ENCODE results near the gene AMDHD1. TPM values are rescaled to one million over a fixed set of nuclear protein-coding genes. Genes with fewer than 3 reads are reported as not detected.

AMDHD1 gene
- total and polyA plus RNA-seq, 8 donors, result 0.23 to 0.37 TPM; not detected in 6

DNA sequence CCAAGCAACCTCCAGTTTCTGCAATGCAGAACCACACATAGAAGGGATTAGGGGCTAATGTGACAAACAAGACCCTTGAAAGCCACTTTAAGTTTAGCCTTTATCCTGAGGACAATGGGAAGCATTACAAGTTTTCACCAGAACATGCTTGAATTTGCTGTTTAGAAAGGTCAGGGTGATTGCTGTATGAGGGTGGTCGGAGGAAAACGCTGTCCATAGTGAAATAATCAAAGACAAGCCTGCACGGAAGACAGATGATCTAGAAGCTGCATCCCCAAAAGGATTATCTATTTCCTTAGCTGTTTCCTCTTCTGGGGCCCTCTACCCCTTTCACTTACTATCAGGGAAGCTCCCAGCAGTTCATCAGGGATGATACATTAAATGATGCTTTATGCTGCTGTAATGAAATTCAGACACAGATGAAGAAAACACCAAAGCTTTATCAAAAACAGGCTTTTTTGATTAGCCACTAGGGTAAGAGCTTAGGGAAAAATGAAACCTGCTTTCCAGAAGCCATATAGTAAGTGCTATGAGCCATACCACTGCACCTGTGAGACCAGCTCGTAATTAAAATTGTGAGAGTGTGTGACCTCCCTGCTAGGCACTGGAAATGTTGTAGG, 46.5 kb downstream of the AMDHD1 start:
- no peaks in the 10 kb centered on the region for H3K36me3 ChIP-seq
- intact Hi-C loops (cut with DNase I; ENCODE audit: low total_unique reads), result no loop called here
- no peaks in the 10 kb centered on the region for H3K27me3 ChIP-seq
- no peak for DNase-seq
- no peak for TF ChIP-seq EP300 (IDR thresholded peaks at IDR 0.05)
- 53 to 77% (median 64%) methylated on average over 4 of the region's 4 CpGs for WGBS, 5 donors
- H3K4me3 ChIP-seq, result no peak overlapping the region
- H3K27ac ChIP-seq, result no peak overlapping the region
- H3K4me1 ChIP-seq, result no peaks in the 10 kb centered on the region
- no peaks in the 10 kb centered on the region for H3K9me3 ChIP-seq

DNA sequence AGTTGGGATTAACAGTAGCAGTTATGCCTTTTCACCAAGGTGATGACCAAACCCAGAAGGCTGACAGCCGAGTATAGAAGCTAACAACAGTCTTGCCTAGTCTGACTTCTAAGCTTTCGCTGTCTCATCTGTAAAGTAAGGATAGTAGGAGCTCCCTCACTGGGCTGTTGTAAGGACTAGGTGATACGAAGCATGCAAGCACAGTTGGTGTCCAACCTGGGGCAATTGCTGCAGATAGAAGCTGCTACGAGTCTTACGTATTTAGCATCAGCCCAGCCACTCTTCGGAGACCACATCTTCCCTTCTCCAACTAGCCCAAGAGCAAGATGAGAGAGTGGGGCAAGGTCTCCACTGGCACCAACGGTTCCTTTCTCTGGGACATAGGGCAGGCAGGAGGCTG, 47.0 kb downstream of the AMDHD1 start:
- Histone ChIP-seq H3K27me3 (no peaks in the 10 kb centered on the region), H3K4me3 (no peak overlapping the region), H3K36me3 (peaks cover 0 to under 1% (median 0%) of the 10 kb centered on the region in 4 donors), H3K9me3 (no peaks in the 10 kb centered on the region), H3K27ac (no peak overlapping the region), H3K4me1 (no peaks in the 10 kb centered on the region)
- intact Hi-C loops (cut with DNase I; ENCODE audit: low total_unique reads), result no loop called here
- TF ChIP-seq EP300 (IDR thresholded peaks at IDR 0.05) (no peak), POLR2AphosphoS5 (IDR thresholded peaks at IDR 0.05) (no peak), POLR2A (IDR thresholded peaks at IDR 0.05) (no peak)
- TF ChIP-seq, protein P1, sequence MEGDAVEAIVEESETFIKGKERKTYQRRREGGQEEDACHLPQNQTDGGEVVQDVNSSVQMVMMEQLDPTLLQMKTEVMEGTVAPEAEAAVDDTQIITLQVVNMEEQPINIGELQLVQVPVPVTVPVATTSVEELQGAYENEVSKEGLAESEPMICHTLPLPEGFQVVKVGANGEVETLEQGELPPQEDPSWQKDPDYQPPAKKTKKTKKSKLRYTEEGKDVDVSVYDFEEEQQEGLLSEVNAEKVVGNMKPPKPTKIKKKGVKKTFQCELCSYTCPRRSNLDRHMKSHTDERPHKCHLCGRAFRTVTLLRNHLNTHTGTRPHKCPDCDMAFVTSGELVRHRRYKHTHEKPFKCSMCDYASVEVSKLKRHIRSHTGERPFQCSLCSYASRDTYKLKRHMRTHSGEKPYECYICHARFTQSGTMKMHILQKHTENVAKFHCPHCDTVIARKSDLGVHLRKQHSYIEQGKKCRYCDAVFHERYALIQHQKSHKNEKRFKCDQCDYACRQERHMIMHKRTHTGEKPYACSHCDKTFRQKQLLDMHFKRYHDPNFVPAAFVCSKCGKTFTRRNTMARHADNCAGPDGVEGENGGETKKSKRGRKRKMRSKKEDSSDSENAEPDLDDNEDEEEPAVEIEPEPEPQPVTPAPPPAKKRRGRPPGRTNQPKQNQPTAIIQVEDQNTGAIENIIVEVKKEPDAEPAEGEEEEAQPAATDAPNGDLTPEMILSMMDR (IDR thresholded peaks at IDR 0.05), result no peak
- no peak for DNase-seq
- 75 to 91% (median 86%) methylated on average over 7 of the region's 7 CpGs for WGBS, 5 donors

DNA sequence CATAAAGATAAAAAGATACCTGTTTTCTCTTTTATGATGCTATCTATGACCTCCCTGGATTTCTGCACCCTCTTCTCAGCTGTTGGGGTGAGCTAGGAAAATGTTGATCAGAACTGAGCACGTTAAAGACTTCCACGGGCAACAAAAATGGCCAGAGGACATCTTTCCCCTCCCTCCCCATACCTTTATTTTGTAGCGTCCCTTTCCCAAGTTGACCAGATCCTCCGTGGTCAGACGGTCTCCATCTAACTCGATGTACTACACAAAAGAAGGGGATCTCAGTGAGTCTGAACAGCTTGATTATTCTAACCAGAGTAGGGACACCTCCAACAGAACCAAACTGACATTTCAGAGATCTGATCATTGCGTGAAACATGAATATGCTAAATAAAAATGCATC, 50.8 kb downstream of the AMDHD1 start:
- intact Hi-C loops (cut with DNase I; ENCODE audit: low total_unique reads), result no loop called here
- 91 to 97% (median 95%) methylated on average over 7 of the region's 7 CpGs for WGBS, 5 donors

DNA sequence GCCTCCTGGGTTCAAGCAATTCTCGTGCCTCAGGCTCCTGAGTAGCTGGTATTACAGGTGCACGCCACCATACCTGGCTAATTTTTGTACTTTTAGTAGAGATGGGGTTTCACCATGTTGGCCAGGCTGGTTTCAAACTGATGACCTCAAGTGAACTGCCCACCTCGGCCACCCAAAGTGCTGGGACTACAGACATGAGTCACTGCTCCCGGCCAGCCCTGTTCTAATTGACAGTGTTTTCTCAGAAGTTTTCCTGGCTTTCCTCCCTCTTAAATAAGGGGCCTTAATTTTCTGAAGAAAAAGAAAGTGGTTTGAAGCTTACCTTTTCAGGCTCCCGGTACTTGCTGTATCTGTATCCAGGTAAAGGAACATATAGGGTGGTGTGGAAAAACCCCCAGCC, 51.3 kb downstream of the AMDHD1 start:
- peaks cover 0 to 14% (median 2%) of the 10 kb centered on the region in 4 donors for H3K36me3 ChIP-seq
- TF ChIP-seq, protein P1 (IDR thresholded peaks at IDR 0.05), result no peak
- no peak for TF ChIP-seq EP300 (IDR thresholded peaks at IDR 0.05)
- no peaks in the 10 kb centered on the region for H3K27me3 ChIP-seq
- intact Hi-C loops (cut with DNase I; ENCODE audit: low total_unique reads), result no loop called here
- no peak overlapping the region for H3K27ac ChIP-seq
- H3K9me3 ChIP-seq, result no peaks in the 10 kb centered on the region
- H3K4me1 ChIP-seq, result peaks cover 0 to 15% (median 3%) of the 10 kb centered on the region in 4 donors
- H3K4me3 ChIP-seq, result peak overlapping the region in 1 of 4 donors; percentile 12
- no peak for DNase-seq
- WGBS, 5 donors, result 66 to 94% (median 83%) methylated on average over 5 of the region's 5 CpGs

More for the DNA sequence above, 50.8 kb downstream of the AMDHD1 start:
- DNase-seq, result no peak
- peaks cover 0 to 11% (median 3%) of the 10 kb centered on the region in 4 donors for H3K4me1 ChIP-seq
- H3K4me3 ChIP-seq, result no peak overlapping the region
- H3K27me3 ChIP-seq, result no peaks in the 10 kb centered on the region
- H3K27ac ChIP-seq, result no peak overlapping the region
- H3K9me3 ChIP-seq, result no peaks in the 10 kb centered on the region
- TF ChIP-seq POLR2AphosphoS5 (IDR thresholded peaks at IDR 0.05) (no peak), POLR2A (IDR thresholded peaks at IDR 0.05) (no peak)
- TF ChIP-seq, protein P1 (IDR thresholded peaks at IDR 0.05), result no peak
- H3K36me3 ChIP-seq, result peaks cover 0 to 10% (median 0%) of the 10 kb centered on the region in 4 donors
